ENCODE data around the gene AMDHD2.
"Not testable (repeated sequence)": the region's sequence is repeated elsewhere in the genome, so short reads cannot be mapped to it uniquely, and the experiment has no call there.

GRCh38 chr16:2533142-2533755 lies 13.1 kb downstream of the AMDHD2 start:
- TF ChIP-seq CTCF (IDR thresholded peaks at IDR 0.05); ZFX (IDR thresholded peaks at IDR 0.05; ENCODE audit: borderline replicate concordance): not testable (repeated sequence)
